CD14-positive monocyte (primary cell): ENCODE results near the gene FOXO3. TPM values are rescaled to one million over a fixed set of nuclear protein-coding genes. Genes with fewer than 3 reads are reported as not detected.

Experiments used
- DNase-seq, 3 donors: peaks; one replicate each; pipeline ENCODE4 v3.0.0-alpha.2; 2011 to 2022
- H2AFZ ChIP-seq: 2 replicates; pipeline ENCODE4 v1.6.0; 2012; ENCODE audit warnings: mild to moderate bottlenecking, low read depth, low read length, inconsistent platforms; ENCODE audit not compliant: insufficient read depth, poor library complexity, severe bottlenecking
- H3K27ac ChIP-seq, 2 donors: 1 replicate in 1 of 2; 2 replicates in 1 of 2; pipeline ENCODE4 v1.5.1; 2012 to 2013; ENCODE audit warnings: low read length in 2 of 2, control low read depth in 1 of 2, inconsistent platforms in 1 of 2, low read depth in 1 of 2, mild to moderate bottlenecking in 1 of 2
- H3K27me3 ChIP-seq, 2 donors: one replicate each; pipeline versions ENCODE4 v1.6.0 to v1.6.1; 2011 to 2013; ENCODE audit warnings: low read length in 2 of 2; ENCODE audit not compliant: control insufficient read depth in 2 of 2, insufficient read depth in 2 of 2
- H3K36me3 ChIP-seq, 2 donors: replicated peaks in 1 of 2; 1 replicate in 1 of 2; 2 replicates in 1 of 2; pipeline versions ENCODE4 v1.5.1 to v1.6.1; 2012 to 2013; ENCODE audit warnings: low read length in 2 of 2, control low read depth in 1 of 2, inconsistent platforms in 1 of 2, mild to moderate bottlenecking in 1 of 2; ENCODE audit not compliant: insufficient read depth in 2 of 2, control insufficient read depth in 1 of 2
- H3K4me1 ChIP-seq, 2 donors: 1 replicate in 1 of 2; 2 replicates in 1 of 2; pipeline versions ENCODE4 v1.5.1 to v1.6.1; 2012 to 2013; ENCODE audit warnings: low read length in 2 of 2, control low read depth in 1 of 2, inconsistent platforms in 1 of 2, mild to moderate bottlenecking in 1 of 2, moderate library complexity in 1 of 2; ENCODE audit not compliant: insufficient read depth in 2 of 2, control insufficient read depth in 1 of 2
- H3K4me2 ChIP-seq: replicated peaks from 2 replicates; pipeline ENCODE3; 2012; ENCODE audit warnings: low read length, moderate library complexity, mild to moderate bottlenecking; ENCODE audit not compliant: poor library complexity, severe bottlenecking; ENCODE audit errors: extremely low read depth
- H3K4me3 ChIP-seq, 3 experiments: fragments of 200-600 bp in 1 of 3; sonication (generic) in 1 of 3; replicated peaks in 1 of 3; 1 replicate in 2 of 3; 2 replicates in 1 of 3; pipeline ENCODE4 v1.5.1; 2011 to 2013; ENCODE audit warnings: low read length in 3 of 3, mild to moderate bottlenecking in 3 of 3, control low read depth in 2 of 3, low read depth in 2 of 3, inconsistent platforms in 1 of 3, moderate library complexity in 1 of 3
- H3K79me2 ChIP-seq: 2 replicates; pipeline ENCODE4 v1.6.0; 2012; ENCODE audit warnings: mild to moderate bottlenecking, control low read depth, inconsistent platforms, low read length, moderate library complexity; ENCODE audit not compliant: insufficient read depth
- H3K9ac ChIP-seq: 2 replicates; pipeline ENCODE4 v1.6.0; 2017; ENCODE audit warnings: low read length, mild to moderate bottlenecking; ENCODE audit not compliant: insufficient read depth, poor library complexity, severe bottlenecking
- H3K9me3 ChIP-seq, 2 donors: replicated peaks in 1 of 2; 1 replicate in 1 of 2; 2 replicates in 1 of 2; pipeline versions ENCODE4 v1.5.1 to v1.6.1; 2012 to 2013; ENCODE audit warnings: low read length in 2 of 2, control low read depth in 1 of 2; ENCODE audit not compliant: control insufficient read depth in 1 of 2, insufficient read depth in 1 of 2
- H4K20me1 ChIP-seq: 2 replicates; pipeline ENCODE4 v1.6.0; 2012; ENCODE audit warnings: mild to moderate bottlenecking, low read length, control low read depth, moderate library complexity; ENCODE audit not compliant: insufficient read depth
- H3K27ac Mint-ChIP-seq, 7 donors: one replicate each; pipeline ENCODE4 v1.8.0; 2020; ENCODE audit warnings: mild to moderate bottlenecking in 7 of 7, mixed read lengths in 7 of 7, moderate library complexity in 6 of 7, inconsistent platforms in 2 of 7
- H3K27me3 Mint-ChIP-seq, 3 donors: one replicate each; pipeline ENCODE4 v1.8.0; 2021 to 2022; ENCODE audit warnings: low read depth in 3 of 3, mild to moderate bottlenecking in 3 of 3, mixed read lengths in 3 of 3, moderate library complexity in 3 of 3, inconsistent platforms in 1 of 3
- H3K36me3 Mint-ChIP-seq, 2 donors: one replicate each; pipeline ENCODE4 v1.8.0; 2020; ENCODE audit warnings: mixed read lengths in 2 of 2, inconsistent platforms in 1 of 2, mild to moderate bottlenecking in 1 of 2
- H3K4me1 Mint-ChIP-seq: one replicate; pipeline ENCODE4 v1.8.0; 2020; ENCODE audit warnings: mild to moderate bottlenecking, mixed read lengths
- H3K4me3 Mint-ChIP-seq, 2 donors: one replicate each; pipeline ENCODE4 v1.8.0; 2020; ENCODE audit warnings: mild to moderate bottlenecking in 2 of 2, mixed read lengths in 2 of 2, moderate library complexity in 1 of 2
- H3K9me3 Mint-ChIP-seq, 7 donors: one replicate each; pipeline ENCODE4 v1.8.0; 2020 to 2022; ENCODE audit warnings: mixed read lengths in 7 of 7, mild to moderate bottlenecking in 6 of 7, moderate library complexity in 6 of 7, inconsistent platforms in 2 of 7
- CTCF ChIP-seq: fragments of 200-600 bp; IDR thresholded peaks from one replicate; pipeline ENCODE4 v1.8.0; 2022; ENCODE audit warnings: antibody characterized with exemption, mild to moderate bottlenecking
- WGBS: methylation state at CpG from one replicate; pipeline ENCODE4 v1.1.5; 2013; ENCODE audit warnings: missing lambda C conversion rate; ENCODE audit not compliant: insufficient coverage; 5-methylcytosine and 5-hydroxymethylcytosine counted together
- intact Hi-C, 2 donors: fragments of 100-400 bp; cut with micrococcal nuclease; formaldehyde crosslinking; loops; one replicate each; pipeline versions ENCODE4 v1.15.0 to v1.15.1; 2023
- polyA plus RNA-seq, 3 donors: library from polyadenylated mRNA; depleted of rRNA in 1 of 3; unstranded in 2 of 3; stranded (reverse) in 1 of 3; fragments of 300-500 nt in 2 of 3; fragments of >200 nt in 1 of 3; fragmentation: Illumina TruSeq in 2 of 3; gene quantifications; 1 replicate in 2 of 3; 2 replicates in 1 of 3; pipeline ENCODE4 v1.2.3, GENCODE V29; 2012 to 2021

FOXO3 gene
- polyA plus RNA-seq, 3 donors: 15.4 to 23.2 (median 17.5) TPM

DNA sequence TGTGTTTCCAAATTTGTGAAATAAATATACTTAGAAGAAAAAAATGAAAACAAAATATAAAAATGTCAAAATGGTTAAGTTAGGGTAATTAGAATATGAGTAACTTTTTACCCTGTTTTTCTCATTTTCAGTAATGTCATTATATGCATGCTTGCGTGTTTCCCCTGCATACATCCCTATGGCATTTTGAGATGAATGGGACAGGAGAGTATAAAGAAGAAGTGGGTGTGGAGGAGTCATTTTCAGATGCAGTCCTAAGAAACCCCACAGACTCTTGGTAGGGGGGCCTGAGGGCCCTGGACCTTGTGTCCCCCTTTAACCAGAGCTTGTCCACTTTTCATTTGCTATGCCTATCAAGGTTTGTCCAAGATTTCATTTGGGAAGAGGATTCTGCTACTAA lies 77.2 kb downstream of the FOXO3 start:
- intact Hi-C loops: no loop called here
- Histone ChIP-seq H3K79me2 (peaks cover 79% of the 10 kb centered on the region), H3K4me3 (no peak overlapping the region), H2AFZ (no peak overlapping the region), H3K4me2 (no peak overlapping the region), H3K27ac (no peak overlapping the region), H3K36me3 (no peaks in the 10 kb centered on the region), H3K4me1 (peaks cover 12 to 23% of the 10 kb centered on the region in 2 donors), H3K9ac (no peak overlapping the region), H3K9me3 (no peaks in the 10 kb centered on the region), H4K20me1 (peaks cover 99% of the 10 kb centered on the region), H3K27me3 (no peaks in the 10 kb centered on the region)
- no peak for DNase-seq
- Mint-ChIP-seq H3K9me3 (no peaks in the 10 kb centered on the region), H3K36me3 (peaks cover 10 to 19% of the 10 kb centered on the region in 2 donors), H3K4me1 (peaks cover 47% of the 10 kb centered on the region), H3K27ac (no peak overlapping the region), H3K4me3 (no peak overlapping the region), H3K27me3 (no peaks in the 10 kb centered on the region)
- no CpG with 5 or more reads among the region's 1 CpG for WGBS
- no peak for TF ChIP-seq CTCF

DNA sequence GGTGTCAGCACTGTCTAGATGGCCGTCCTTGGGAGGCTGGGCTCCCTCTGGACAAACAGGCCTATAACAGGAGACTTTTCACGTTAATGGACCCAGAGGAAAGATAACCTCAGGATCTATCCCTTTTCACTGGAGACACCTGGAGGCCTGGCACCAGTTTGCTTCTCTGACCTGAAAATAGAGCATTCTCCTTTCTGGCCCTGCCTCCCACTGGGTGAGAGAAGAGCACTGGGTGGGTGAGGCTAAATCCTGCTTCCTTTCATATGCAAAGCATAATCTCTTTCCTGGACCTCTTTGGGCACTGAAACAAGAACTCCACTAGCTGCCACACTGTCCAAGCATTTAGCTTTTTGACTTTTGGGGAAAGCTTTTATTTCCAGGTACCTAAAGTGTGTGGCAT lies 78.3 kb downstream of the FOXO3 start:
- Histone ChIP-seq H3K9ac (no peak overlapping the region), H3K9me3 (no peaks in the 10 kb centered on the region), H3K4me1 (peaks cover 12 to 23% of the 10 kb centered on the region in 2 donors), H3K79me2 (peaks cover 78% of the 10 kb centered on the region), H4K20me1 (peaks cover 99% of the 10 kb centered on the region), H2AFZ (no peak overlapping the region), H3K27ac (no peak overlapping the region), H3K36me3 (no peaks in the 10 kb centered on the region), H3K4me2 (no peak overlapping the region), H3K27me3 (no peaks in the 10 kb centered on the region), H3K4me3 (no peak overlapping the region)
- Mint-ChIP-seq H3K27ac (no peak overlapping the region), H3K4me3 (no peak overlapping the region), H3K36me3 (peaks cover 10 to 22% of the 10 kb centered on the region in 2 donors), H3K4me1 (peaks cover 45% of the 10 kb centered on the region), H3K9me3 (no peaks in the 10 kb centered on the region), H3K27me3 (no peaks in the 10 kb centered on the region)
- 100% methylated on average over 1 of the region's 2 CpGs for WGBS
- no peak for TF ChIP-seq CTCF
- intact Hi-C loops: no loop called here
- DNase-seq: no peak
